ENCODE data around the gene AUH. TPM values are rescaled to one million over a fixed set of nuclear protein-coding genes. Genes with fewer than 3 reads are reported as not detected.

The AUH gene
- 13.2 and 13.4 TPM in 2 replicates for total RNA-seq

GRCh38 chr9:91361291-91362050 is at the start of gene AUH:
Gene AUH, minus strand, starts transcription at chr9:91361918. Its CDS starts 29 bp downstream, at chr9:91361889.
- DNase-seq (ENCODE audit: low read depth): peak; percentile 71
- no peak for TF ChIP-seq CTCF (IDR thresholded peaks at IDR 0.05; ENCODE audit: insufficient read depth, low read depth, low read length)
- peak within 1 kb of the TSS; percentile 95 for H3K4me3 ChIP-seq (ENCODE audit: low read depth, low read length)

GRCh38 chr9:91411096-91411771 is 49.5 kb upstream of the AUH start:
- peak; percentile 72 for DNase-seq (ENCODE audit: low read depth)
- H3K4me3 ChIP-seq (ENCODE audit: low read depth, low read length): no peak overlapping the region
- no peak for TF ChIP-seq CTCF (IDR thresholded peaks at IDR 0.05; ENCODE audit: insufficient read depth, low read depth, low read length)

GRCh38 chr9:91410161-91410560 is 48.4 kb upstream of the AUH start:
- DNase-seq (ENCODE audit: low read depth): no peak
- H3K4me3 ChIP-seq (ENCODE audit: low read depth, low read length): no peak overlapping the region
- TF ChIP-seq CTCF (IDR thresholded peaks at IDR 0.05; ENCODE audit: insufficient read depth, low read depth, low read length): no peak

DNA sequence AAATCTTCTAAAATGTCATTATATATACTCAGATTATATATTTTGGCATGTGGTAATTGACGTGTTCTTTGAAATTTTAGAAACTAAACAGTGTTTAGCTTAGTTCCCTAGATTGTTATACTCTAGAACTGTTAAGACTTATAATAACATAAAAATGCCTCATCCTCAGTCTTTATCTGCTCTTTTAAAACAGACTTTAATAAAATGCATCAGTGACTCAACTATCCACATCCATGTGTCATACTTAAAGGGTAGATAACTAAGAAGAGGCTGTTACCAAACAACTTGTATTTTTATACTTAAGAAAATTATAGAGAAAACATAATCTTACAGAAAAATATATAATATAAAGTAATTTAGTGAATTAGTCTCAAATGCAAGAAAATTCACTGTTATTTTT is 46.8 kb upstream of the AUH start:
- DNase-seq (ENCODE audit: low read depth): no peak
- H3K4me3 ChIP-seq (ENCODE audit: low read depth, low read length): no peak overlapping the region
- TF ChIP-seq CTCF (IDR thresholded peaks at IDR 0.05; ENCODE audit: insufficient read depth, low read depth, low read length): no peak

DNA sequence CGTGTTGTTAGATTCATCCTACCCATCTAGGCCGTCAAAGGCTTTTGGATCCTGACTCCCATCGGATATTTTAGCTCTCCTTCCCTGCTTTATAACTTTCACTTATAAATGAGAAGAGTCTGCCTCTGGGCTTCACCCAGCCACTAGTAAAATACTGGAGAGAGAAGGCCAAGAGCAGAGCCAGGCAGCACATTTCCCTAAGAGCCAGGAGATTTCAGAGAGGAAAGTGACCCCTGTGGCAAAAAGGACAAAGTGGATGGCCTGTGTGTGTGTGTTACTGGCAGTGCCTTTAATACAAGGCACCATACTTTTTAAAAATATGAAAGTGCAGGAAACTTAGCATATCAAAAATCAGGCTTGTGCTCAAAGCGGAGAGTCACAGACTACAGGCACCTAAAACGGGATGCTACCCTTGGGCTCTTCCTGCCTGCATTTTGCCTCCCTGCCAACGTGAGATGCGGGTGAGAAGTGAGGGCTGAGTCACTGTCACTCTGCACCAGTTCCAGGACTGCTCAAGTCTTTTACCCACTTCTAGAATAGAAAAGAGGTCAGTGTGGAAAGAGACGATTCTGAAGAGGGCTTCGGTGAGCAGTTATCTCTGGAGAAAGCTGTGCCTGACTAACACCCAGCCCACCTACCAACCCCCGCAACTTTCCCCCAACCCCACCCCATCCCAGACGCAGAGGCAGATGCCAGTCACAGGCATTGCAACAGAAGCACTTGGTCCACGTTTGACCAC is 46.0 kb upstream of the AUH start:
- DNase-seq (ENCODE audit: low read depth): no peak

More for the DNA sequence above, 46.0 kb upstream of the AUH start:
- TF ChIP-seq CTCF (IDR thresholded peaks at IDR 0.05; ENCODE audit: insufficient read depth, low read depth, low read length): no peak
- H3K4me3 ChIP-seq (ENCODE audit: low read depth, low read length): no peak overlapping the region
